GM21526 (cell line): Measurements from ENCODE around the gene SNRPA.
"Not testable (repeated sequence)": the region's sequence is repeated elsewhere in the genome, so short reads cannot be mapped to it uniquely, and the experiment has no call there.

Experiments
- ATAC-seq: cut with Tn5 transposase; IDR thresholded peaks from one replicate; pipeline ENCODE4 v1.9.1; 2021; ENCODE audit warnings: moderate library complexity; ENCODE audit not compliant: unreplicated experiment, low FRiP score

SNRPA gene

GRCh38 chr19:40743926-40744325 lies 7.1 kb upstream of the SNRPA start:
- ATAC-seq, result no peak

GRCh38 chr19:40744554-40745401 lies 6.2 kb upstream of the SNRPA start:
- no peak for ATAC-seq

- no peak for ATAC-seq
Observed at GRCh38 chr19:40745402-40745780, 5.6 kb upstream of the SNRPA start.

- ATAC-seq, result no peak
Observed at GRCh38 chr19:40747536-40747935, 3.5 kb upstream of the SNRPA start.

- peak; percentile 76 for ATAC-seq
Observed at GRCh38 chr19:40750058-40750873, 737 bp upstream of the SNRPA start, which contains the start of gene ACTMAP. TSS of gene ACTMAP (minus strand) at chr19:40750477. CDS start at chr19:40749803, 674 bp downstream.

- no peak for ATAC-seq
Observed at GRCh38 chr19:40752257-40752781, 1.3 kb downstream of the SNRPA start.

GRCh38 chr19:40754611-40755247 lies 3.7 kb downstream of the SNRPA start:
- no peak for ATAC-seq

GRCh38 chr19:40755248-40755624 lies 4.2 kb downstream of the SNRPA start:
- no peak for ATAC-seq

- no peak for ATAC-seq
Observed at GRCh38 chr19:40755791-40756190, 4.8 kb downstream of the SNRPA start.

GRCh38 chr19:40756502-40757110 lies 5.6 kb downstream of the SNRPA start:
- no peak for ATAC-seq

- no peak for ATAC-seq
Observed at GRCh38 chr19:40758491-40758890, 7.5 kb downstream of the SNRPA start.

- ATAC-seq, result no peak
Observed at GRCh38 chr19:40759352-40759751, 8.3 kb downstream of the SNRPA start.

GRCh38 chr19:40762754-40763470 lies 11.9 kb downstream of the SNRPA start:
- no peak for ATAC-seq

- ATAC-seq, result no peak
Observed at GRCh38 chr19:40763526-40763925, 12.5 kb downstream of the SNRPA start.

GRCh38 chr19:40763963-40764362 lies 13.0 kb downstream of the SNRPA start:
- ATAC-seq, result no peak

- not testable (repeated sequence) for ATAC-seq
Observed at GRCh38 chr19:40766385-40766784, 15.4 kb downstream of the SNRPA start.

- ATAC-seq, result no peak
Observed at GRCh38 chr19:40768869-40769268, 17.9 kb downstream of the SNRPA start.

GRCh38 chr19:40771101-40771862 lies 20.3 kb downstream of the SNRPA start:
- ATAC-seq, result not testable (repeated sequence)
